ENCODE results near the gene METAP1D. TPM values are rescaled to one million over a fixed set of nuclear protein-coding genes. Genes with fewer than 3 reads are reported as not detected.

Gene METAP1D
- total and polyA plus RNA-seq, 4 donors, result 3.3 to 7.1 (median 4.4) TPM

GRCh38 chr2:172092716-172093415 is 93.1 kb downstream of the METAP1D start:
- Histone ChIP-seq H3K36me3 (ENCODE audit: control insufficient read depth in 4 of 4, insufficient read depth in 3 of 4, low read depth in 1 of 4, low read length in 3 of 4) (no peaks in the 10 kb centered on the region), H3K27ac (ENCODE audit: low read depth in 1 of 2, low read length in 2 of 2) (no peak overlapping the region), H3K9ac (ENCODE audit: low read depth in 1 of 2, low read length in 2 of 2) (no peak overlapping the region), H3K9me3 (ENCODE audit: control insufficient read depth in 4 of 4, low read length in 3 of 4) (peaks cover 0 to 4% (median 0%) of the 10 kb centered on the region in 4 donors), H3K27me3 (ENCODE audit: control insufficient read depth in 4 of 4, insufficient read depth in 4 of 4, low read length in 3 of 4) (peaks cover 12 to 56% (median 30%) of the 10 kb centered on the region in 4 donors), H3K4me3 (ENCODE audit: low read depth in 1 of 3, low read length in 3 of 3) (no peak overlapping the region), H3K4me1 (ENCODE audit: control insufficient read depth in 4 of 4, insufficient read depth in 4 of 4, low read length in 3 of 4) (peaks cover 8 to 26% (median 18%) of the 10 kb centered on the region in 4 donors)
- TF ChIP-seq, protein P1, sequence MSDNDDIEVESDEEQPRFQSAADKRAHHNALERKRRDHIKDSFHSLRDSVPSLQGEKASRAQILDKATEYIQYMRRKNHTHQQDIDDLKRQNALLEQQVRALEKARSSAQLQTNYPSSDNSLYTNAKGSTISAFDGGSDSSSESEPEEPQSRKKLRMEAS (IDR thresholded peaks at IDR 0.05), result no peak
- TF ChIP-seq SP1 (IDR thresholded peaks at IDR 0.05) (no peak), YY1 (IDR thresholded peaks at IDR 0.05) (no peak), HNF4A (conservative IDR thresholded peaks at IDR 0.05) (no peak), EGR1 (IDR thresholded peaks at IDR 0.05; ENCODE audit: low read depth in 2 of 2) (no peak), TAF1 (conservative IDR thresholded peaks at IDR 0.05) (no peak)
- TF ChIP-seq, protein P2, sequence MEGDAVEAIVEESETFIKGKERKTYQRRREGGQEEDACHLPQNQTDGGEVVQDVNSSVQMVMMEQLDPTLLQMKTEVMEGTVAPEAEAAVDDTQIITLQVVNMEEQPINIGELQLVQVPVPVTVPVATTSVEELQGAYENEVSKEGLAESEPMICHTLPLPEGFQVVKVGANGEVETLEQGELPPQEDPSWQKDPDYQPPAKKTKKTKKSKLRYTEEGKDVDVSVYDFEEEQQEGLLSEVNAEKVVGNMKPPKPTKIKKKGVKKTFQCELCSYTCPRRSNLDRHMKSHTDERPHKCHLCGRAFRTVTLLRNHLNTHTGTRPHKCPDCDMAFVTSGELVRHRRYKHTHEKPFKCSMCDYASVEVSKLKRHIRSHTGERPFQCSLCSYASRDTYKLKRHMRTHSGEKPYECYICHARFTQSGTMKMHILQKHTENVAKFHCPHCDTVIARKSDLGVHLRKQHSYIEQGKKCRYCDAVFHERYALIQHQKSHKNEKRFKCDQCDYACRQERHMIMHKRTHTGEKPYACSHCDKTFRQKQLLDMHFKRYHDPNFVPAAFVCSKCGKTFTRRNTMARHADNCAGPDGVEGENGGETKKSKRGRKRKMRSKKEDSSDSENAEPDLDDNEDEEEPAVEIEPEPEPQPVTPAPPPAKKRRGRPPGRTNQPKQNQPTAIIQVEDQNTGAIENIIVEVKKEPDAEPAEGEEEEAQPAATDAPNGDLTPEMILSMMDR (IDR thresholded peaks at IDR 0.05; ENCODE audit: low read depth, low read length, missing input control), result no peak
- TF ChIP-seq, protein P3, sequence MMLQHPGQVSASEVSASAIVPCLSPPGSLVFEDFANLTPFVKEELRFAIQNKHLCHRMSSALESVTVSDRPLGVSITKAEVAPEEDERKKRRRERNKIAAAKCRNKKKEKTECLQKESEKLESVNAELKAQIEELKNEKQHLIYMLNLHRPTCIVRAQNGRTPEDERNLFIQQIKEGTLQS (IDR thresholded peaks at IDR 0.05), result no peak
- no peak for DNase-seq (ENCODE audit: low spot score)
- 10% methylated on average over 19 of the region's 19 CpGs for WGBS

DNA sequence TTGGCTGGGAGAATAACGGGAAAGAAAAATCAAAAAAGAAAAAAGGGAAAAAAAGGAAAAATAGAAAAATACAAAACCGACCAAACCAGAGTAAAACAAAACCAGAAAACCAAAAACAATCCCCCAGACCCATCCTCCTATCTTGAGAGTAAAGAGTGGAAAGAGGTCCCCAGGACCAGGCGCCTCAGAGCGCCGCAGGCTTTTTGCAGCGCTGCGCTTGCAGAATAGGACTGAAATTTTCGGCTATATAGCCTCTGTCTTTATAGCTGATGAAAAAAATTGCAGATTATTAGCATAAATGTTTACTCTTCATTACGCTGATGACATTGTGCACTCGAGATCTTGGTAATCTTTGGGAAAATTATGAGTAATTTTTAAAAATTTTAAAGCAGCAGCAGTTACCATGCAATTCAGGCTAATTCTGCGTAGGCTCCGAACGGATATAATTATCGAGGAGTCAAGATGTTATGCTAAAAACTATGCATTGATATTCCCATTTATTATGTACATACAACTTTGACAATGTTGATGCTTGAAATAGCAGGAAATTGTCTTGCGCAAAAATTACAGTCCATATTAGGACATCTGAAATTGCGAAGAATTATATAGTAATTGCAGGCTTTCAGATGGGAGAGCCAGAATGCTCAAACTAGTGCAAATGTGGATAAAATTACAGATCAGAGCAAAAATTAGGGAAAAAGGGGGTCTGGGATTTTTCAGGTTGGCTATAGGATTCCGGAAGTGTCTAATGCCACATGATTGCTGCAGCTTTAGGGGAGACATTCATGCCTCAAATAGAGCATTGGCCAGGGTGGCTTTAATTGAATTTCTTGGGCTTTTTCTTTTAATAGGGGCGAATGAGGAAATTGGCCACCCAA is 93.9 kb downstream of the METAP1D start:
- TF ChIP-seq HNF4A (conservative IDR thresholded peaks at IDR 0.05) (no peak), TAF1 (conservative IDR thresholded peaks at IDR 0.05) (no peak), GABPA (IDR thresholded peaks at IDR 0.05 in 1 of 2, conservative IDR thresholded peaks at IDR 0.05 in 1 of 2) (no peak), ZBTB33 (IDR thresholded peaks at IDR 0.05) (no peak), FOXA1 (IDR thresholded peaks at IDR 0.05) (no peak), EGR1 (IDR thresholded peaks at IDR 0.05; ENCODE audit: low read depth in 2 of 2) (no peak)
- TF ChIP-seq, protein P1 (IDR thresholded peaks at IDR 0.05), result no peak
- Histone ChIP-seq H3K36me3 (ENCODE audit: control insufficient read depth in 4 of 4, insufficient read depth in 3 of 4, low read depth in 1 of 4, low read length in 3 of 4) (no peaks in the 10 kb centered on the region), H3K27ac (ENCODE audit: low read depth in 1 of 2, low read length in 2 of 2) (no peak overlapping the region), H3K9me3 (ENCODE audit: control insufficient read depth in 4 of 4, low read length in 3 of 4) (peaks cover 0 to 2% (median 0%) of the 10 kb centered on the region in 4 donors), H3K4me1 (ENCODE audit: control insufficient read depth in 4 of 4, insufficient read depth in 4 of 4, low read length in 3 of 4) (peaks cover 8 to 23% (median 18%) of the 10 kb centered on the region in 4 donors), H3K27me3 (ENCODE audit: control insufficient read depth in 4 of 4, insufficient read depth in 4 of 4, low read length in 3 of 4) (peaks cover 12 to 53% (median 31%) of the 10 kb centered on the region in 4 donors), H3K9ac (ENCODE audit: low read depth in 1 of 2, low read length in 2 of 2) (no peak overlapping the region), H3K4me3 (ENCODE audit: low read depth in 1 of 3, low read length in 3 of 3) (no peak overlapping the region)
- 17% methylated on average over 18 of the region's 18 CpGs for WGBS
- DNase-seq (ENCODE audit: low spot score), result no peak

Measured in liver (tissue), 9 donors.